Daoy (cell line): ENCODE data around the gene SYT7. TPM values are rescaled to one million over a fixed set of nuclear protein-coding genes. Genes with fewer than 3 reads are reported as not detected.

Source experiments
- DNase-seq: peaks from one replicate; pipeline ENCODE4 v3.0.0-alpha.2; 2015; ENCODE audit warnings: low read depth
- total RNA-seq: library from RNA; depleted of rRNA; stranded (reverse); fragments of >200 nt; shearing (Covaris generic); gene quantifications from 2 replicates; pipeline ENCODE4 v1.2.3, GENCODE V29; 2014

SYT7 gene
- total RNA-seq, 1 experiment from 2014 or later, result 0.34 TPM

GRCh38 chr11:61607920-61608599, 27.2 kb upstream of the SYT7 start:
- DNase-seq, result no peak

GRCh38 chr11:61607426-61607825, 26.6 kb upstream of the SYT7 start:
- no peak for DNase-seq

- DNase-seq, result no peak
Observed at GRCh38 chr11:61603667-61604066, 22.8 kb upstream of the SYT7 start.

- peak; percentile 96 for DNase-seq
Observed at GRCh38 chr11:61602775-61603569, 22.1 kb upstream of the SYT7 start.

GRCh38 chr11:61601512-61601911, 20.6 kb upstream of the SYT7 start:
- no peak for DNase-seq

GRCh38 chr11:61599968-61600710, 19.3 kb upstream of the SYT7 start:
- no peak for DNase-seq

- peak; percentile 51 for DNase-seq
Observed at GRCh38 chr11:61598886-61599868, 18.3 kb upstream of the SYT7 start.

GRCh38 chr11:61598374-61598773, 17.5 kb upstream of the SYT7 start:
- no peak for DNase-seq

- DNase-seq, result no peak
Observed at GRCh38 chr11:61596990-61597389, 16.1 kb upstream of the SYT7 start.

- no peak for DNase-seq
Observed at GRCh38 chr11:61596542-61596941, 15.7 kb upstream of the SYT7 start.

GRCh38 chr11:61594907-61595257, 14.0 kb upstream of the SYT7 start:
- no peak for DNase-seq

GRCh38 chr11:61593151-61593550, 12.3 kb upstream of the SYT7 start:
- DNase-seq, result no peak

GRCh38 chr11:61592176-61592575, 11.3 kb upstream of the SYT7 start:
- no peak for DNase-seq

- DNase-seq, result no peak
Observed at GRCh38 chr11:61589961-61590360, 9.1 kb upstream of the SYT7 start.

GRCh38 chr11:61588728-61589191, 7.9 kb upstream of the SYT7 start:
- DNase-seq, result peak; percentile 31

GRCh38 chr11:61587951-61588727, 7.3 kb upstream of the SYT7 start:
- peak; percentile 70 for DNase-seq

GRCh38 chr11:61587541-61587941, 6.7 kb upstream of the SYT7 start:
- peak; percentile 36 for DNase-seq

GRCh38 chr11:61586792-61587430, 6.0 kb upstream of the SYT7 start:
- DNase-seq, result no peak

GRCh38 chr11:61585115-61585514, 4.2 kb upstream of the SYT7 start:
- no peak for DNase-seq

- DNase-seq, result no peak
Observed at GRCh38 chr11:61581931-61582330, 1.1 kb upstream of the SYT7 start.
